ENCODE measurements around the gene CWH43.
"Not testable (repeated sequence)": the region's sequence is repeated elsewhere in the genome, so short reads cannot be mapped to it uniquely, and the experiment has no call there.

Gene CWH43

GRCh38 chr4:49098034-49098759, 112.1 kb downstream of the CWH43 start:
- DNase-seq = not testable (repeated sequence)

DNA sequence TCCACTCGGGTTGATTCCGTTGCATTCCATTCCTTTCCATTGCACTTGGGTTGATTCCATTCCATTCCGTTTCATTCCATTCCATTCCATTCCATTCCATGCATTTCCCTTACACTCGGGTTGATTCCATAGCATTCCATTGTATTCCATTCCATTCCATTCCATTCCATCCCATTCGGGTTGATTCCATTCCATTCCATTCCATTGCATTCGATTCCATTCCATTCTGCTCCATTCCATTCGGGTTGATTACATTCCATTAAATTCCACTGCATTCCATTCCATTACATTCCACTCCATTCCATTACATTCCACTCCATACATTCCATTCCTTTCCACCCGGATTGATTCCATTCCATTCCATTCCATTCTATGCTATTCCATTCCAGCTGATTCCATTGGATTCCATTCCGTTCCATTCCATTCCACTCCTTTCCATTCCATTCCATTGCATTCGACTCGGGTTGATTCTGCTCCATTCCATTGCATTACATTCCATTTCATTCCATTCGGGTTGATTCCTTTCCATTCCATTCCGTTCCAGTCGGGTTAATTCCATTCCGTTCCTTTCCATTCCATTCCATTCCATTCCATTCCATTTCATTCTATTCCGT, 113.9 kb downstream of the CWH43 start:
- DNase-seq = not testable (repeated sequence)

DNA sequence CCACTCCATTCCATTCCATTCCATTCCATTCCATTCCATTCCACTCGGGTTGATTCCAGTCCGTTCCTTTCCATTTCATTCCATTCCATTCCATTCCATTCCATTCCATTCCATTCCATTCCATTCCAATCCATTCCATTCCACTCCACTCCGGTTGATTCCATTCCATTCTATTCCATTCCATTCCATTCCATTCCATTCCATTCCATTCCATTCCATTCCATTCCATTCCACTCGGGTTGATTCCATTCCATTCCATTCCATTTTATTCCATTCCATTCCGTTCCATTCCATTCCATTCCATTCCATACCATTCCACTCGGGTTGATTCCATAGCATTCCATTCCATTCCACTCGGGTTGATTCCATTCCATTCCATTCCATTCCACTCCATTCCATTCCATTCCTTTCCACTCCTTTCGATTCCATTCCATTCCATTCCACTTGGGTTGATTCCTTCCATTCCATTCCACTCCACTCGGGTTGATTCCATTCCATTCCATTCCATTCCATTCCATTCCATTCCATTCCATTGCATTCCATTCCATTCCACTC, 116.3 kb downstream of the CWH43 start:
- DNase-seq = not testable (repeated sequence)

DNA sequence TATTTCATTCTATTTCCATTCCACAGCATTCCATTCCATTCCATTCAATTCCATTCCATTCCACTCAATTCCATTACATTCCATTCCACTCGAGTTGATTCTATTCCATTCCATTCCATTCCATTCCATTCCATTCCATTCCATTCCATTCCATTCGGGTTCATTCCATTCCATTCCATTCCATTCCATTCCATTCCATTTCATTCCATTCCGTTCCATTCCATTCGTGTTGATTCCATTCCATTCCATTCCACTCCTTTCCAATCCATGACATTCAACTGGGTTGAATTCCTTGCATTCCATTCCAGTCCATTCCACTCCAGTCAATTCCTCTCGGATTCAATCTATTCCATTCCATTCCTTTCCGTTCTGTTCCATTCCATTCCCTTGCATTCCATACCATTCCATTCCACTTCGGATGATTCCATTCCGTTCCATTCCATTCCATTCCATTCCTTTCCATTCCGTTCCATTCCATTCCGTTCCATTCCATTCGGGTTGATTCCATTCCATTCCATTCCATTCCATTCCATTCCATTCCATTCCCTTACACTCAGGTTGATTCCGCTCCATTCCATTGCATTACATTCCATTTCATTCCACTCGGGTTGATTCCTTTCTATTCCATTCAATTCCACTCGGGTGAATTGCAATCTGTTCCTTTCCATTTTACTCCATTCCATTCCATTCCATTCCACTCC, 117.5 kb downstream of the CWH43 start:
- DNase-seq = not testable (repeated sequence)

DNA sequence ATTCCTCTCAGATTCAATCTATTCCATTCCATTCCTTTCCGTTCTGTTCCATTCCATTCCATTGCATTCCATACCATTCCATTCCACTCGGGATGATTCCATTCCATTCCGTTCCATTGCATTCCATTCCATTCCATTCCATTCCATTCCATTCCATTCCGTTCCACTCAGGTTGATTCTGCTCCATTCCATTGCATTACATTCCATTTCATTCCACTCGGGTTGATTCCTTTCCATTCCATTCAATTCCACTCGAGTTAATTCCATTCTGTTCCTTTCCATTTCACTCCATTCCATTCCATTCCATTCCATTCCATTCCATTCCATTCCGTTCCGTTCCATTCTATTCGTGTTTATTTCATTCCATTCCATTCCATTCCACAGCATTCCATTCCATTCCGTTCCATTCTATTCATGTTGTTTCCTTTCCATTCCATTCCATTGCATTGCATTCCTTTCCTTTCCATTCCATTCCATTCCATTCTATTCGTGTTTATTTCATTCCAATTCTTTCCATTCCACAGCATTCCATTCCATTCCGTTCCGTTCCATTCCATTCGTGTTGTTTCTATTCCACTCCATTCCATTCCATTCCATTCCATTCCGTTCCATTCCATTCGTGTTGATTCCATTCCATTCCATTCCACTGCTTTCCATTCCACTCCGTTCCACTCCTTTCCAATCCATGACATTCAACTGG, 118.3 kb downstream of the CWH43 start:
- DNase-seq = not testable (repeated sequence)

DNA sequence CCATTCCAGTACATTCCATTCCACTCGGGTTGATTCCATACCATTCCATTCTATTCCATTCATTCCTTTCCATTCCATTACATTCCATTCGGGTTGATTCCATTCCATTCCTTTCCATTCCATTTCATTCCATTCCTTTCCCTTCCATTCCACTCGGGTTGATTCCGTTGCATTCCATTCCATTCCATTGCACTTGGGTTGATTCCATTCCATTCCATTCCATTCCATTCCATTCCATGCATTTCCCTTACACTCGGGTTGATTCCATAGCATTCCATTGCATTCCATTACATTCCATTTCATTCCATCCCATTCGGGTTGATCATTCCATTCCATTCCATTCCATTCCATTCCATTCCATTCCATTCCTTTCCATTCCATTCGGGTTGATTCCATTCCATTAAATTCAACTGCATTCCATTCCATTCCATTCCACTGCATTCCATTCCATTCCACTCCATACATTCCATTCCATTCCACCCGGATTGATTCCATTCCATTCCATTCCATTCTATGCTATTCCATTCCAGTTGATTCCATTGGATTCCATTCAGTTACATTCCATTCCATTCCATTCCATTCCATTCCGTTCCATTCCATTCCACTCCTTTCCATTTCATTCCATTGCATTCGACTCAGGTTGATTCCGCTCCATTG, 119.3 kb downstream of the CWH43 start:
- not testable (repeated sequence) for DNase-seq

DNA sequence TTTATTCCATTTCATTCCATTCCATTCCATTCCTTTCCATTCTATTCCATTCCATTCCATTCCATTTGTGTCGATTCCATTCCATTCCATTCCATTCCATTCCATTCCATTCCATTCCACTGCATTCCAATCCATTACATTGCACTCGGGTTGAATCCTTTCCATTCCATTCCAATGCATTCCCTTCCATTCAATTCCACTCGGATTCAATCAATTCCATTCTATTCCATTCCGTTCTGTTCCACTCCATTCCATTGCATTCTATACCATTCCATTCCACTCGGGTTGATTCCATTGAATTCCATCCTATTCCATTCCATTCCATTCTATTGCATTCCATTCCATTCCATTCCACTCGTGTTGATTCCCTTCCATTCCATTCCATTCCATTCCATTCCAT, 121.2 kb downstream of the CWH43 start:
- DNase-seq = not testable (repeated sequence)

DNA sequence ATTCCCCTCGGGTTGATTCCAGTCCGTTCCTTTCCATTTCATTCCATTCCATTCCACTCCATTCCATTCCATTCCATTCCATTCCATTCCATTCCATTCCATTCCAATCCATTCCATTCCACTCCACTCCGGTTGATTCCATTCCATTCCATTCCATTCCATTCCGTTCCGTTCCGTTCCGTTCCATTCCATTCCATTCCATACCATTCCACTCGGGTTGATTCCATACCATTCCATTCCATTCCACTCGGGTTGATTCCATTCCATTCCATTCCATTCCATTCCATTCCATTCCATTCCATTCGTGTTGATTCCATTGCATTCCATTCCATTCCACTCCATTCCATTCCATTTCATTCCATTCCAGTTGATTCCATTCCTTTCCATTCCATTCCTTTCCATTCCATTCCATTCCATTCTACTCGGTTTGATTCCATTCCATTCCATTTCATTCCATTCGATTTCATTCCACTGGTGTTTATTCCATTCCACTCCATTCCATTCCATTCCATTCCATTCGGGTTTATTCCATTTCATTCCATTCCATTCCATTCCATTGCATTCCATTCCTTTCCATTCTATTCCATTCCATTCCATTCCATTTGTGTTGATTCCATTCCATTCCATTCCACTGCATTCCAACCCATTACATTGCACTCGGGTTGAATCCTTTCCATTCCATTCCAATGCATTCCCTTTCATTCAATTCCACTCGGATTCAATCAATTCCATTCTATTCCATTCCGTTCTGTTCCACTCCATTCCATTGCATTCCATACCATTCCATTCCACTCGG, 122.3 kb downstream of the CWH43 start:
- not testable (repeated sequence) for DNase-seq

- DNase-seq = not testable (repeated sequence)
Measured at GRCh38 chr4:49109567-49110166, 123.6 kb downstream of the CWH43 start.

GRCh38 chr4:49110579-49110978, 124.5 kb downstream of the CWH43 start:
- DNase-seq = not testable (repeated sequence)
